ENCODE data around the gene ZNF555.
"Not testable (repeated sequence)": the region's sequence is repeated elsewhere in the genome, so short reads cannot be mapped to it uniquely, and the experiment has no call there.

The ZNF555 gene

DNA sequence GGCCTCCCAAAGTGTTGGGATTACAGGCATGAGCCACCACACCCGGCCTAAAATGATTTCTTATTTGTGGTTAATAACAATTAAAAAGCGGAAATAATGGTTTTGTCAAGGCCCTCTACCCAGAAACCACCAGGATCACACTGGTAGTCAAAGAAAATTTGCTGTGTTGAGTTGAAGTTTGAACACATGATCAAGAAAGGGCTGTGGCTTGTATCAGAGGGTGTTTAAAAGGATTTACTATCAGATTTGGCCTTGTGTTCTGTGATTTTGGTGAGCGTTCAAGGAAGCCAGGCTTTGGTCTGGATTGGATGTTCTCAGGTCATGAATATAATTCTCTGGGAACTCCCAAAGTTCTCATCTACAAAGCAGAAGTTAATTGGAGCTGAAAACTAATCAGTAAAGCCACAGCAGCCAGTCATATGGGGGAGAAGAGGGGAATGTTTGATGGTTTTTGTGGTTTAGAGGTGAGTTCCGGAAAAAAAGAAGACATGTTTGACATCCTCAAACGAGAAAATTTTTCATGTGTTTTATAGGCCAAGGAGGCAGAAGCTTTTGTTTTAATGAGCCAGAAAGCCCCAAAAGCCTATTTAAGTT, 15.3 kb downstream of the ZNF555 start:
- 95% methylated on average over 5 of the region's 5 CpGs for WGBS
- no peak overlapping the region for H3K27ac ChIP-seq (ENCODE audit: low read depth, low read length)
- H3K27me3 ChIP-seq (ENCODE audit: insufficient read depth, low read length): no peaks in the 10 kb centered on the region
- no peak overlapping the region for H3K4me3 ChIP-seq (ENCODE audit: low read length)
- H3K9me3 ChIP-seq (ENCODE audit: insufficient read depth, low read depth, low read length): peaks cover 84% of the 10 kb centered on the region
- H3K36me3 ChIP-seq (ENCODE audit: insufficient read depth, low read length): peaks cover 34% of the 10 kb centered on the region
- H3K4me1 ChIP-seq (ENCODE audit: insufficient read depth, low read length): no peaks in the 10 kb centered on the region
- H3K9ac ChIP-seq (ENCODE audit: low read depth, low read length): no peak overlapping the region

DNA sequence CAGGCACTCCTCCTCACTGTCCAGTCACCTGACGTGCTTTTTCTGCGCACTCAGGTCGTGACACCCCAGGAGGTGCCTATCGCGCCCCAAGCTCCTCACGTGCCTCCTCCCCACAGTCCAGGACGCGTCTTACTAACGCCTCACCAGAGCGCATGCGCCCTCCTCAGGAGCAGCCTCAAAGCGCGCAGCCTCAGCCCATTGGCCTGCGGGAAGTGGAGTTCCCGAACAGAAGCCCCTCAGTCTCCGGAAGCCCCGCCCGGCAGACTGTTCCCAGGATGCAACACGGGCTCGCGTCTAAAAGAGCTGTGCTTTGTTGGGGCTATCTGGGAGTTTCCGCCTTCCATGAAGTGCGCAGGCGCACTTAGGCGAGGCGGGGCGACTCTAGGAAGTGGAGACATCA, 17.6 kb downstream of the ZNF555 start:
- Histone ChIP-seq H3K4me1 (ENCODE audit: insufficient read depth, low read length) (no peaks in the 10 kb centered on the region), H3K27ac (ENCODE audit: low read depth, low read length) (no peak overlapping the region), H3K27me3 (ENCODE audit: insufficient read depth, low read length) (no peaks in the 10 kb centered on the region), H3K36me3 (ENCODE audit: insufficient read depth, low read length) (peaks cover 11% of the 10 kb centered on the region), H3K9ac (ENCODE audit: low read depth, low read length) (no peak overlapping the region), H3K4me3 (ENCODE audit: low read length) (no peak overlapping the region), H3K9me3 (ENCODE audit: insufficient read depth, low read depth, low read length) (peaks cover 68% of the 10 kb centered on the region)
- WGBS: 94% methylated on average over 27 of the region's 27 CpGs

DNA sequence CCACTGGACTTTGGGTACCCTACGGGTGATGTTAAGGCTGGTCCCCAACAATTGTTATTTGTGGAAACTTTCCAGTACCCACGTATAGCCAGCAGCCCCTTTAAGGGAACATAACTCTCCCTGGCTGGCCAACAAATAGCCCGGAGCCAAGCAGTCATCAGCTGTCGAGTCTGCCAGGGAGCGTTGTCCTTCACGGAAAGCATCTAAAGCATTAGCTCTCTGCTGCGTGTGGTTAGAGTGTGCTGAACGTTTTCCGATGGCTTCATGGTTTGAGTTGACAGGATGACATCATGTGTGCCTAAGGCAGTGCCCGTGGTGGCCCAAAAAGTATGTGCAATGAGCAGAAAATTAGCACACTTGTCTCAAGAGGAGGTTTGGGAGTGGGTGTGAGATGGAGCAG, 22.5 kb downstream of the ZNF555 start:
- peaks cover 35% of the 10 kb centered on the region for H3K9me3 ChIP-seq (ENCODE audit: insufficient read depth, low read depth, low read length)
- H3K27me3 ChIP-seq (ENCODE audit: insufficient read depth, low read length): no peaks in the 10 kb centered on the region
- WGBS: 84% methylated on average over 10 of the region's 10 CpGs
- no peak overlapping the region for H3K9ac ChIP-seq (ENCODE audit: low read depth, low read length)
- no peak overlapping the region for H3K4me3 ChIP-seq (ENCODE audit: low read length)
- H3K4me1 ChIP-seq (ENCODE audit: insufficient read depth, low read length): no peaks in the 10 kb centered on the region
- H3K27ac ChIP-seq (ENCODE audit: low read depth, low read length): no peak overlapping the region
- no peaks in the 10 kb centered on the region for H3K36me3 ChIP-seq (ENCODE audit: insufficient read depth, low read length)

DNA sequence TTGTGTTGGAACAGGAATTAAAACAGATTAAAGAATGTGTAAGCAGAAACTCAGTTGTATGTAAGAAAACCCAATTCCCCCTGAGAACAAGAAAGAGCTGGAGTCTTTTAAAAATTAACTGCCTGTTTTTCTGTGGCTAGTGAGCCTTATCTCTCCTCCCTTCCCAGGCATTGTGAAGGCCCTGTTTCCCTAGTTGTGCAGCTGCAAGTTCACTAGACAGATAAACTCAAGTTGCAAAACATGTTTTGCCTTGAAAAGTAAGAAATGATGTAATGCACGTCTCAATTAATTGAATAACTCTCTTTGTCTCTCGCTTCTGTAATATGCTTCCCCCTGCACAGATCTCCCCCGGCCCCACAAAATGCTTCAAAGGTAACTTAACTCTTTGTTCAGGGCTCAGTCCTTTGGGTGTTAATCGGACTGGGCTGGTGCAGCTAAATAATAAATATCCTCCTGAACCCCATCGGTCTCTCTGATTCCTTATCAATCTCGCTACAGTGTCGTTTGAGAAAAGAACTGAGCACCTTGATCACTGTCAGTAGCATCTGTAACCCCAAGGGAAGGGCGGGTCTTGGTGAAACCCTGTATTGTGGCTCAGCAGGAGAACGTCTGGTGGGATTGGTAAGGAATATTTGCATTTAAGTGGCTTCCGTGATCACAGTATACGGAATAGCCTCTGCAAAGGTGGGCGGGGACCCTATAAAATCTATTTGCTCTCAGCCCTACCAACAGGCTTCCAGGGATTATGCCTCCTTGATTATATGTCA, 24.2 kb downstream of the ZNF555 start:
- no peak overlapping the region for H3K9ac ChIP-seq (ENCODE audit: low read depth, low read length)
- H3K4me3 ChIP-seq (ENCODE audit: low read length): no peak overlapping the region
- no peaks in the 10 kb centered on the region for H3K4me1 ChIP-seq (ENCODE audit: insufficient read depth, low read length)
- H3K27me3 ChIP-seq (ENCODE audit: insufficient read depth, low read length): no peaks in the 10 kb centered on the region
- H3K27ac ChIP-seq (ENCODE audit: low read depth, low read length): no peak overlapping the region
- peaks cover 29% of the 10 kb centered on the region; the same call in 1 of the 2 replicates for H3K9me3 ChIP-seq (ENCODE audit: insufficient read depth, low read depth, low read length)
- WGBS: 83% methylated on average over 12 of the region's 12 CpGs
- no peaks in the 10 kb centered on the region for H3K36me3 ChIP-seq (ENCODE audit: insufficient read depth, low read length)

DNA sequence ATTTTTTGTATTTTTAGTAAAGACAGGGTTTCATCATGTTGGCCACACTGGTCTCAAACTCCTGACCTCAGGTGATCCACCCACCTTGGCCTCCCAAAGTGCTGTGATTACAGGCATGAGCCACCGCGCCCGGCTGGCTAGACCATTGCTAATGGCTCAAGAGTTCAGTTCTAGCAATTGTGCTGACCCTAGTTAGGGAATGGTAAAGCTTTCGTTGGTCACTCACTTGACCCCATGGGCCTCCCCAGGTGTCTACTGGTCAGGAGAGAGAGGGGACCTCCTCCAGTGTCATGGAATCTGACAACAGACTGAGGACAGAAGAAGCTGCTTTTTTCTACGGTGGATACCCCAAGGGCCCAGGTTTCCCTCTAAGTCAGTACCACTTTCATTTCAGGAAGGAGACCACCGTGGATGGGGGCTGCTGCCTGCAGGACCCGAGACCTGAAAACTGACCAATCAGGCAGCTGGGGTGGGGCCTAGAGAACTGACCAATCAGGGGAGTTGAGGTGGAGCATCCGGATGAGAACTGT, 25.3 kb downstream of the ZNF555 start:
- Histone ChIP-seq H3K27me3 (ENCODE audit: insufficient read depth, low read length) (no peaks in the 10 kb centered on the region), H3K4me3 (ENCODE audit: low read length) (no peak overlapping the region), H3K9ac (ENCODE audit: low read depth, low read length) (no peak overlapping the region), H3K36me3 (ENCODE audit: insufficient read depth, low read length) (no peaks in the 10 kb centered on the region), H3K27ac (ENCODE audit: low read depth, low read length) (no peak overlapping the region), H3K9me3 (ENCODE audit: insufficient read depth, low read depth, low read length) (peaks cover 32% of the 10 kb centered on the region; the same call in 1 of the 2 replicates), H3K4me1 (ENCODE audit: insufficient read depth, low read length) (no peaks in the 10 kb centered on the region)
- 80% methylated on average over 8 of the region's 8 CpGs for WGBS

DNA sequence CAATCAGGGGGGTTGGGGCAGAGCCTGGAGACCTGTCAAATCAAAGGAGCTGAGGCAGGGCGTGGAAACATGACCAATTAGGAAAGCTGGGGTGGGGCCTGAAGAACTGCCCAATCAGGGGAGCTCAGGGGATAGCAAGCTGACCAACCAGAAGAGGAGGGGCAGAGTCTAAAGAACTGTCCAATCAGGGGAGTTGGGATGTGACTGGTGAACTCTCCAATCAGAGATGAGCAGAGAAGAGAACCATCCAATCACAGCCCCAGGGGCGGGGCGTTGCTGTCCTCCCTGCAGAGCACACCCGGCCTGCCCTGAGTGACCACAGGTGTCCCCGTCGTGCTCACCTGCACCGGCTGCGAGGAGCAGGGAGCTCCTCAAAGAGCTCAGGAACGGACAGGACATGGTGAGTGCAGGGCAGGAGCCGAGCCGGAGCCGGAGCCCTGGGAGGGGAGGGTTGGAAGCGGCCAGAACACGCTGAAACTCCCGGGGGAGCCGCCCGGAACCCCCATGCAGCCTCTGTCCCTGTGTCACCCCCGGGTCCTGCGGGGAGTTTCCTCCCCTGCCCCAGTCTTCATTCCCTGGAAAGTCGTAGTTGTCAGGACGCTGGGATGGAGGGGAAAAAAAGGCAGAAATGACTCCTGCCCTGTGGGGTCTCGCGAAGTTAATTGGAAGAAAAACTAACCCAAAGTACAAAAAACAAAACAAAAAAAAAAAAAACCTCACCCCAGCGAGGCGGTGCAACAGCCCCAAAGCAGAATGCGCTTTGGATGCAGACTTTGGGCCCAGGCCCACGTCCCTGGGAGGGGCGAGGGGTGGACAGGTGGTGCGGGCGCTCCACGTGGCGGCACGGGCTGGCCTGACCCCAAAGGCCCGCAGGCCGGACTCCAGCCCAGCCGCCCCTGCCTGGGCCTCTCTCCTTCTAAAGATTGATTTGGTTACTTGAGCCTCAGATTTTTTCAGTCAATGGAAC, 26.0 kb downstream of the ZNF555 start, which contains the start of gene ZNF556:
Gene ZNF556 (plus strand): TSS at position 311 of the 967 bp plus-strand sequence. CDS start 87 bp downstream, at position 398.
- no peak within 1 kb of the TSS for H3K4me3 ChIP-seq (ENCODE audit: low read length)
- no peaks in the 10 kb centered on the region for H3K36me3 ChIP-seq (ENCODE audit: insufficient read depth, low read length)
- 91% methylated on average over 35 of the region's 36 CpGs for WGBS
- H3K27me3 ChIP-seq (ENCODE audit: insufficient read depth, low read length): no peaks in the 10 kb centered on the region
- peaks cover 32% of the 10 kb centered on the region for H3K9me3 ChIP-seq (ENCODE audit: insufficient read depth, low read depth, low read length)
- H3K9ac ChIP-seq (ENCODE audit: low read depth, low read length): no peak within 1 kb of the TSS
- no peak within 1 kb of the TSS for H3K27ac ChIP-seq (ENCODE audit: low read depth, low read length)
- no peaks in the 10 kb centered on the region for H3K4me1 ChIP-seq (ENCODE audit: insufficient read depth, low read length)

DNA sequence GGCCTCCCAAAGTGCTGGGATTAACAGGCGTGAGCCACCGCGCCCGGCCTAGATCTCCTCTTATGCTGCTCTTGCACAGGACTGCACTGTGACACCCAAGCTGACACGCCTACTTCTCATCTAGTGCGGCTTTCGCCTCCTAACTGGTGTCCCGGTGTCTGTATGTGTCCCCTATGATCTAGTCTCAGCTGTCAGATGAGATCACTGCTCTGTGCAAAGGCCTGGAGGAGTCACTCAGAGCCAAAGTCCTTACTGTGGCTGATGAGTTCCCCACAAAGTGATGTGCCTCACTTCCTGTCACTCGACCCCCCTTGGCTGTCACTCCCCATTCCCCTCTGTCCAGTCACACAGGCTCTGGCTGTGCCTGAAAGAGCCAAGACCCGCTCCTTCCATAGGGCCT, 28.3 kb downstream of the ZNF555 start:
- H3K27ac ChIP-seq (ENCODE audit: low read depth, low read length): no peak overlapping the region
- WGBS: 90% methylated on average over 10 of the region's 10 CpGs
- H3K9ac ChIP-seq (ENCODE audit: low read depth, low read length): no peak overlapping the region
- no peak overlapping the region for H3K4me3 ChIP-seq (ENCODE audit: low read length)
- no peaks in the 10 kb centered on the region for H3K36me3 ChIP-seq (ENCODE audit: insufficient read depth, low read length)
- no peaks in the 10 kb centered on the region for H3K27me3 ChIP-seq (ENCODE audit: insufficient read depth, low read length)
- peaks cover 35% of the 10 kb centered on the region for H3K9me3 ChIP-seq (ENCODE audit: insufficient read depth, low read depth, low read length)
- no peaks in the 10 kb centered on the region for H3K4me1 ChIP-seq (ENCODE audit: insufficient read depth, low read length)

DNA sequence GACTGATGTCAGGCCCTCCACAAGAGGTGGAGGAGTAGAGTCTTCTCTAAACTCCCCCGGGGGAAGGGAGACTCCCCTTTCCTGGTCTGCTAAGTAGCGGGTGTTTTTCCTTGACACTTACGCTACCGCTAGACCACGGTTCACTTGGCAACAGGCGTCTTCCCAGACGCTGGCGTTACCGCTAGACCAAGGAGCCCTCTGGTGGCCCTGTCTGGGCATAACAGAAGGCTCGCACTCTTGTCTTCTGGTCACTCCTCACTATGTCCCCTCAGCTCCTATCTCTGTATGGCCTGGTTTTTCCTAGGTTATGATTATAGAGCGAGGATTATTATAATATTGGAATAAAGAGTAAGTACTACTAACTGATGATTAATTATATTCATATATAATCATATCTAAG, 30.9 kb downstream of the ZNF555 start:
- H3K4me3 ChIP-seq (ENCODE audit: low read length); H3K9ac ChIP-seq (ENCODE audit: low read depth, low read length); H3K27ac ChIP-seq (ENCODE audit: low read depth, low read length); H3K4me1 ChIP-seq (ENCODE audit: insufficient read depth, low read length); H3K27me3 ChIP-seq (ENCODE audit: insufficient read depth, low read length); H3K36me3 ChIP-seq (ENCODE audit: insufficient read depth, low read length): not testable (repeated sequence)
- H3K9me3 ChIP-seq (ENCODE audit: insufficient read depth, low read depth, low read length): peaks cover 46% of the 10 kb centered on the region
- WGBS: no CpG with 5 or more reads among the region's 11 CpGs

DNA sequence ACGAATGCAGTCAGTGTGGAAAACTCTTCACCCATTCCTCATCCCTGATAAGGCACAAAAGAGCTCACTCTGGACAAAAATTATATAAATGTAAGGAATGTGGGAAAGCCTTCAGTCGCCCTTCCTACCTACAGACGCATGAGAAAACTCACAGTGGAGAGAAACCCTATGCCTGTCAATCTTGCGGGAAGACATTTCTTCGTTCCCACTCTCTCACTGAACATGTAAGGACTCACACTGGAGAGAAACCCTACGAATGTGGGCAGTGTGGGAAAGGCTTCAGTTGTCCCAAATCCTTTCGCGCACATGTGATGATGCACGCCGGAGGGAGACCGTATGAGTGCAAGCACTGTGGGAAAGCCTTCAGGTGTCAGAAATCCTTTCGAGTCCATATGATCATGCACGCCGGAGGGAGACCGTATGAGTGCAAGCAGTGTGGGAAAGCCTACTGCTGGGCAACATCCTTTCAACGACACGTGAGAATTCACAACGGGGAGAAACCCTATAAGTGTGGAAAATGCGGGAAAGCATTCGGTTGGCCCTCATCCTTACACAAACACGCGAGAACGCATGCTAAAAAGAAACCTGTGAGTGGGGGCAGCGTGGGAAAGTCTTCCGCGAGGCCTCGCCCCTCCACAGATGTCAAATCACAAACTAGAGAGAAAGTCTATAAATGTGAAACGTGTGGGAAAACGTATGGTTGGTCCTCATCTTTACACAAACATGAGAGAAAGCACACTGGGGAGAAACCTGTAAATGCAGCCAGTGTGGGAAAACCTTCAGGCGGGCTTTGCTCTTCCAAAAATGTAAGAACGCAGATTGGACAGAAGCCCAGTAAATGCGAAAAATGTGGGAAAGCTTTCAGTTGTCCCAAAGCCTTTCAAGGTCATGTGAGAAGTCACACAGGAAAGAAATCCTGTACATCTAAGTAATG, 36.4 kb downstream of the ZNF555 start:
- H3K9ac ChIP-seq (ENCODE audit: low read depth, low read length): no peak overlapping the region
- H3K36me3 ChIP-seq (ENCODE audit: insufficient read depth, low read length): no peaks in the 10 kb centered on the region
- no peaks in the 10 kb centered on the region for H3K27me3 ChIP-seq (ENCODE audit: insufficient read depth, low read length)
- peaks cover 62% of the 10 kb centered on the region for H3K9me3 ChIP-seq (ENCODE audit: insufficient read depth, low read depth, low read length)
- H3K27ac ChIP-seq (ENCODE audit: low read depth, low read length): no peak overlapping the region
- 88% methylated on average over 32 of the region's 32 CpGs for WGBS
- no peak overlapping the region for H3K4me3 ChIP-seq (ENCODE audit: low read length)
- no peaks in the 10 kb centered on the region for H3K4me1 ChIP-seq (ENCODE audit: insufficient read depth, low read length)

DNA sequence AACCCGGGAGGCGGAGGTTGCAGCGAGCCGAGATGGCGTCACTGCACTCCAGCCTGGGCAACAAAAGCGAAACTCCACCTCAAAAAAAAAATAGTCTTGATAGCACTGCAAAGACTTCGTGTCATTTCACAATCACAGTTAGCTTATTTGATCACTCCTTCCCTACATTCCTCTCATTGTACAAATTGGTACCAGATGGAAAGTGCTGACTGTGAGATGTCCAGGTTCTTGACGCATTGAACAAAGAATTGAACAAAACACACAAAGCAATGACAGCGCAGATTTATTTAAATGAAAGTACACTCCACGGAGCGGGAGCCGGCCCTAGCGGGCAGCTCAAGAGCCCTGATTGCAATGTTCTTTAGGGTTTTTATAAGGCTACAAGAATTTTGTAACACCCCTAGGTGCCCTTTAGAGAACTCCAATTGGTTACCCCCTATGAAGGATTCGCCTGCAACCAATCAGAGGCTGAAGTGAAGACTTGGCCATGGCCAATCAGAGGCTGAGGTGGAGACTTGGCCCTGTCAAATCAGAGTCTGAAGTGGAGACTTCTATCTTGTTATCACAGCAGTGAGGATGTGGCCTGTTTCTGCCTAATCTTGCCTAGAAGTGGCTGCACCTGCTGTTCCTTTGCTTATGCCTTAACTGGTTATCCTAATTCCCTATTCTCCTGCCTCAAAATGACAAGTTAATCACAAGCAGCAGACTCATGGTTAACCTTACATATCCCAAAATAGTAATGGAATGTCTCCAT, 42.6 kb downstream of the ZNF555 start:
- H3K9ac ChIP-seq (ENCODE audit: low read depth, low read length): no peak overlapping the region
- no peaks in the 10 kb centered on the region for H3K36me3 ChIP-seq (ENCODE audit: insufficient read depth, low read length)
- WGBS: 91% methylated on average over 14 of the region's 14 CpGs
- H3K4me1 ChIP-seq (ENCODE audit: insufficient read depth, low read length): no peaks in the 10 kb centered on the region
- no peak overlapping the region for H3K4me3 ChIP-seq (ENCODE audit: low read length)
- peaks cover 24% of the 10 kb centered on the region for H3K9me3 ChIP-seq (ENCODE audit: insufficient read depth, low read depth, low read length)
- no peaks in the 10 kb centered on the region for H3K27me3 ChIP-seq (ENCODE audit: insufficient read depth, low read length)
- no peak overlapping the region for H3K27ac ChIP-seq (ENCODE audit: low read depth, low read length)

Measured in HUES64 (cell line).